Kidney epithelial cell (primary cell): ENCODE results near the gene MAGI3. TPM values are rescaled to one million over a fixed set of nuclear protein-coding genes. Genes with fewer than 3 reads are reported as not detected.
"Not testable (repeated sequence)": the region's sequence is repeated elsewhere in the genome, so short reads cannot be mapped to it uniquely, and the experiment has no call there.

ENCODE experiments used
- DNase-seq: peaks from one replicate; pipeline ENCODE4 v3.0.0-alpha.2; 2010; ENCODE audit warnings: low read depth
- H3K27me3 ChIP-seq: 2 replicates; pipeline ENCODE4 v1.6.0; 2011; ENCODE audit warnings: low read length; ENCODE audit not compliant: control insufficient read depth, insufficient read depth
- H3K36me3 ChIP-seq: 2 replicates; pipeline ENCODE4 v1.5.1; 2011; ENCODE audit warnings: low read length; ENCODE audit not compliant: control insufficient read depth, insufficient read depth
- H3K4me3 ChIP-seq: 2 replicates; pipeline ENCODE4 v1.5.1; 2011; ENCODE audit warnings: low read depth, mild to moderate bottlenecking, control low read depth, low read length
- total RNA-seq: library from RNA; depleted of rRNA; stranded (reverse); fragments of >200 nt; gene quantifications from 2 replicates; pipeline ENCODE4 v1.2.3, GENCODE V29; 2015
- TF ChIP-seq, protein P1 (sequence below): IDR thresholded peaks from 2 replicates; pipeline ENCODE4 v1.5.1; 2011; ENCODE audit warnings: mild to moderate bottlenecking, moderate library complexity, low read length, control low read depth, inconsistent platforms; ENCODE audit not compliant: insufficient read depth, poor library complexity, severe bottlenecking

Gene MAGI3
- total RNA-seq, 1 donor from 2014 or later, result 3.7 TPM

DNA sequence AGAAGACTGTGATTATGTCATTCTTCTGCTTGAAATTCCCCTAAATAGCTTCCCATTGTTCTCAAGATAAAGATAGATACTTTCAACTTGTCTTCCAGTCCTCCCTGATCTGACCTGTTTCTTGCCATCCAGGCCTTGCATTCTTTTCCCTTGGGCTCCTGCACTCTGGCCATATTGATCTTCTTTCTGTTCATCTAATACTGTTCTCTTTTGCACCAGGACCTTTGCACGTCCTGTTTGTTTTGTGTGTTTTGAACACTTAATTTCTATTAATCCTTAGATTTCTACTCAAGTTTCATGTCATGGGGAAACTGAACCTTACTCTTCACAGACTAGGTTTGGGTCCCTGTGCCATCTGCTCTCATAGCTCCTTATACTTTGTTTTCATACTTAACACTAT lies 65.1 kb downstream of the MAGI3 start:
- TF ChIP-seq, protein P1, sequence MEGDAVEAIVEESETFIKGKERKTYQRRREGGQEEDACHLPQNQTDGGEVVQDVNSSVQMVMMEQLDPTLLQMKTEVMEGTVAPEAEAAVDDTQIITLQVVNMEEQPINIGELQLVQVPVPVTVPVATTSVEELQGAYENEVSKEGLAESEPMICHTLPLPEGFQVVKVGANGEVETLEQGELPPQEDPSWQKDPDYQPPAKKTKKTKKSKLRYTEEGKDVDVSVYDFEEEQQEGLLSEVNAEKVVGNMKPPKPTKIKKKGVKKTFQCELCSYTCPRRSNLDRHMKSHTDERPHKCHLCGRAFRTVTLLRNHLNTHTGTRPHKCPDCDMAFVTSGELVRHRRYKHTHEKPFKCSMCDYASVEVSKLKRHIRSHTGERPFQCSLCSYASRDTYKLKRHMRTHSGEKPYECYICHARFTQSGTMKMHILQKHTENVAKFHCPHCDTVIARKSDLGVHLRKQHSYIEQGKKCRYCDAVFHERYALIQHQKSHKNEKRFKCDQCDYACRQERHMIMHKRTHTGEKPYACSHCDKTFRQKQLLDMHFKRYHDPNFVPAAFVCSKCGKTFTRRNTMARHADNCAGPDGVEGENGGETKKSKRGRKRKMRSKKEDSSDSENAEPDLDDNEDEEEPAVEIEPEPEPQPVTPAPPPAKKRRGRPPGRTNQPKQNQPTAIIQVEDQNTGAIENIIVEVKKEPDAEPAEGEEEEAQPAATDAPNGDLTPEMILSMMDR, result no peak
- no peak for DNase-seq
- H3K27me3 ChIP-seq, result no peaks in the 10 kb centered on the region

DNA sequence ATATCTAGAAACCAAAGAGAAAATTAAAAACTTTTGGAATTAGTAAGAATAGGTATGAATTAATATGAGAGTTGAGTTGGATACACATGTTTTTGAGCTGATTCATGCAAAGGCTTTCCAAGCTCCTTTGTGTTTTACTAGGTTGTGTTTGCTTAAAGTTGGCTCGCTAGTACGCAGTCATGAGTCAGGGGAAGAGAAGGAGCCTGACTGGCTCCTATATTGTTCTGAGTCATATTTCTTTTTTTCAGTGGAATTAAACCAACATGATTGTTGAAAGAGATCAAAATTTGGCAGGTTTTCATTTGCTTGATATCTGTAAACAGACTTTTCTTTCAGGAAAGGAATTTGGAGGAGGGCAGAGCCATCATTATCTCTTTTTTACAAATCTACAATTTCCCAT lies 66.7 kb downstream of the MAGI3 start:
- DNase-seq, result peak; percentile 87
- Histone ChIP-seq H3K4me3 (no peak overlapping the region), H3K36me3 (no peaks in the 10 kb centered on the region), H3K27me3 (no peaks in the 10 kb centered on the region)
- TF ChIP-seq, protein P1, result no peak

More for the DNA sequence above, 65.1 kb downstream of the MAGI3 start:
- Histone ChIP-seq H3K36me3 (no peaks in the 10 kb centered on the region), H3K4me3 (no peak overlapping the region)

DNA sequence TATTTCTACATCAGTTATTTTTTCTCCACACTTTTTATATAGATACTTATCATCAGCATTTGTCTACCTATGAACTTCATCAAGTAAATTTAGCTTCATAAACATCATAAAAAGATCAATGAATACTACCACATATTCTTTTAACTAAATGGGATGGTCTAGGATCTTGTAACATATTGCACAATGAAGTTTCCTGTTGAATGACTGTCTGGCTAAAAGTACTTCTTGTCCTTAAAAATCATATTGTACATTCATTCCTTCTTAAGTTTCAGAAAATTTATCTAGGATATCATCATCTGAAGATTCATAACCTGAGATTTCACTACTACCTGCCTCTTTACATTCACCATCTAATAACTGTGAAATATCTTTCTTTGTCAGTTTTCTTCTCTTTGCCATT lies 69.0 kb downstream of the MAGI3 start:
- H3K27me3 ChIP-seq, result no peaks in the 10 kb centered on the region
- H3K36me3 ChIP-seq, result no peaks in the 10 kb centered on the region
- no peak for DNase-seq
- TF ChIP-seq, protein P1, result no peak
- no peak overlapping the region for H3K4me3 ChIP-seq

DNA sequence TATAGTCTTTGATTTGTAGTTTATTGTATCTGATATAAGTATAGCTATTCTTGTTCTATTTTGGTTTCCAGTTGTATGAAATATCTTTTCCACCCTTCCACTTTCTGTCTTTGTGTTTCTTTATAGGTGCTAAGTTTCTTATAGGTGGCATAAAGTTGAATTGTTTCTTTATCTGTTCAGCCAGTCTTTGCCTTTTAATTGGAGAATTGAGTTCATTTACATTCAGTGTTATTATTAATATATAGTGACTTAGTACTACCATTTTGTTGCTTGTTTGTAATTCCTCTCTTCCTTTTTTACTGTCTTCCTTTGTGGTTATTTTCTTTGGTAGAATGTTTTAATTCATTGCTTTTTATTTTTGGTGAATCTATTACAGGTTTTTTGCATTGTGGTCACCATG lies 77.7 kb downstream of the MAGI3 start:
- no peak for DNase-seq
- Histone ChIP-seq H3K4me3 (no peak overlapping the region), H3K36me3 (no peaks in the 10 kb centered on the region), H3K27me3 (no peaks in the 10 kb centered on the region)
- TF ChIP-seq, protein P1, result no peak

DNA sequence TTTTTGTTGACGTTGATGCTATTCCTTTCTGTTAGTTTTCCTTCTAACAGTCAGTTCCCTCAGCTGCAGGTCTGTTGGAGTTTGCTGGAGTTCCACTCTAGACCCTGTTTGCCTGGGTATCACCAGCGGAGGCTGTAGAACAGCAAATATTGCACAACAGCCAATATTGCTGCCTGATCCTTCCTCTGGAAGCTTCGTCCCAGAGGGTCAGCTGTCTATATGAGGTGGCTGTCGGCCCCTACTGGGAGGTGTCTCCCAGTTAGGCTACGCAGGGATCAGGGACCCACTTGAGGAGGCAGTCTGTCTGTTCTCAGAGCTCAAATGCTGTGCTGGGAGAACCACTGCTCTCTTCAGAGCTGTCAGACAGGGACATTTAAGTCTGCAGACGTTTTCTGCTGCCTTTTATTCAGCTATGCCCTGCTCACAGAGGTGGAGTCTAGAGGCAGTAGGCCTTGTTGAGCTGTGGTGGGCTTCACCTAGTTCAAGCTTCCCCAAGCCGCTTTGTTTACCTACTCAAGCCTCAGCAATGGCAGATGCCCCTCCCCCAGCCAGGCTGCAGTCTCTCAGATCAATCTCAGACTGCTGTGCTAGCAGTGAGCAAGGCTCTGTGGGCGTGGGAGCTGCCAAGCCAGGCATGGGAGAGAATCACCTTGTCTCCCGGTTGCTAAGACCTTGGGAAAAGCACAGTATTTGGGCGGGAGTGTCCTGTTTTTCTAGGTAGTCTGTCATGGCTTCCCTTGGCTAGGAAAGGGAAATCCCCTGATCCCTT lies 88.3 kb downstream of the MAGI3 start:
- not testable (repeated sequence) for DNase-seq, H3K27me3 ChIP-seq, H3K36me3 ChIP-seq, H3K4me3 ChIP-seq

DNA sequence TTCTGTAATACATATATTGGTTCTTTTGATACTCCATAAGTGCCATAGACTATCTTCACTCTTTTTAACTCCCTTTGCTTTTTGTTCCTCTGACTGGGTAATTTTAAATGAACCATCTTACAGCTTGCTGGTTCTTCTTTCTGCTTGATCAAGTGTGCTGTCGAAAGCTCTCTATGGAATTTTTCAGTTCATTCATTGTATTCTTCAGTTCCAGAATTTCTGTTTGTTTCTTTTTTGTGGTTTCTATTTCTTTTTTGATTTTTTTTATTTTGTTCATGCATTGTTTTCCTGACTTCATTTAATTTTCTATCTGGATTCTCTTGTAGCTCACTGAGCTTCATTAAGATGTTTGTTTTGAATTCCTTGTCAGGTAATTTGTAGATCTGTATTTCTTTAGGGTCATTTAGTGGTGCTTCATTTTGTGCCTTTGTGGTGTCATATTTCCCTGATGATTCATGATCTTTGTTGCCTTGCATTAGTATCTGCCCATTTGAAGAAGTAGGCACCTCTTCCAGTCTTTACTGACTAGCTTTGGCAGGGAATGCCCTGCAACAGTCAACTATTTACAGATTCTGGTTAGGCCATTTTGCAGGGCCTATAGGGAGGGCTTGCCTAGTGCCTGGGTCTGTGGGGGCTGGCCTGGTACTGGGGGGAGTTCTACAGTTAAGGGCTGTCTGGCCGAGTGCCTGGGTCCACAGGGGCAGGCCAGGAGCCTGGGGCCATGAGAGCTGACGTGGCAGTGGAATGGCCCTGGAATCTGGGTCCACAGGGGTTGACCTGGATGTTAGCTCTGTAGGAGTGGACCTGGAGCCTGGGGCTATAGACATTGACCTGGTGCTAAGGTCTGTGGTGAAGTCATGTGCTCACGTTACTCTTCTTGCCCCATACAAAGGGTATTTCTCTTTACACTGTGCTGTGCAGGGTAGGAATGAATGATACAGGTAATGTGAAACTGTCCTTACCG lies 89.7 kb downstream of the MAGI3 start:
- H3K27me3 ChIP-seq, result no peaks in the 10 kb centered on the region
- H3K36me3 ChIP-seq, result no peaks in the 10 kb centered on the region
- DNase-seq, result no peak
- no peak overlapping the region for H3K4me3 ChIP-seq
- TF ChIP-seq, protein P1, result no peak

DNA sequence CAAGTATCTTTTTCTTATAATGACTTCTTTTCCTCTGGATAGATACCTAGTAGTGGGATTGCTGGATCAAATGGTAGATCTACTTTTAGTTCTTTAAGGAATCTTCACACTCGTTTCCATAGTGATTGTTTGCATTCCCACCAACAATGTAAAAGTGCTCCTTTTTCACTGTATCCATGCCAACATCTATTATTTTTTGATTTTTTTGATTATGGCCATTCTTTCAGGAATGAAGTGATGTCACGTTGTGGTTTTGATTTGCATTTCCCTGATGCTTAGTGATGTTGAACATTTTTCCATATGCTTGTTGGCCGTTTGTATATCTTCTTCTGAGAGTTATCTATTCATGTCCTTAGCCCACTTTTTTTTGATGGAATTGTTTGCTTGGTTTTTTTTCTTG lies 94.8 kb downstream of the MAGI3 start:
- not testable (repeated sequence) for H3K4me3 ChIP-seq, H3K27me3 ChIP-seq, DNase-seq, H3K36me3 ChIP-seq
